ENCODE results near the gene SLC66A2.

DNA sequence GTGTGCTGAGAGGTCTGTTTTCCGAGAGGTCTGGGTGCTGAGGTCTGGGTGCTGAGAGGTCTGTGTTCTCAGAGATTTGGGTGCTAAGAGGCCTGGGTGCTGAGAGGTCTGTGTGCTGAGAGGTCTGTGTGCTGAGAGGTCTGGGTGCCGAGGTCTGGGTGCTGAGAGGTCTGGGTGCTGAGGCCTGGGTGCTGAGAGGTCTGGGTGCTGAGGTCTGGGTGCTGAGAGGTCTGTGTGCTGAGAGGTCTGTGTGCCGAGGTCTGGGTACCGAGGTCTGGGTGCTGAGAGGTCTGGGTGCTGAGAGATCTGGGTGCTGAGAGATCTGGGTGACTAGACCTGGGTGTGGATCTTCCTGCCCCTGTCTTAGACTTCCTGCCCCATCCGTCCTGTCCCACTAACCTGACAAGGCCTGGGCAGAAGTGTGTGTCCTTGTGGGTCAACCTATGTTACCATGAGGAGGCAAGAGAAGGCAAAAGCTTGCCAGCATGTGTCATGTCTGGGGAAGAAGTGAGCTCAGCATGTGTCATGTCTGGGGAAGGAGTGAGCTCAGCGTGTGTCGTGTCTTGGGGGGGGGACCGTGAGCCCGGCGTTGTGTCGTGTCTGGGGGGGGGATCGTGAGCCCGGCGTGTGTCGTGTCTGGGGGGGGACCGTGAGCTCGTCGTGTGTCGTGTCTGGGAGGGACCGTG, 84.4 kb downstream of the SLC66A2 start:
- TF ChIP-seq, protein P1, sequence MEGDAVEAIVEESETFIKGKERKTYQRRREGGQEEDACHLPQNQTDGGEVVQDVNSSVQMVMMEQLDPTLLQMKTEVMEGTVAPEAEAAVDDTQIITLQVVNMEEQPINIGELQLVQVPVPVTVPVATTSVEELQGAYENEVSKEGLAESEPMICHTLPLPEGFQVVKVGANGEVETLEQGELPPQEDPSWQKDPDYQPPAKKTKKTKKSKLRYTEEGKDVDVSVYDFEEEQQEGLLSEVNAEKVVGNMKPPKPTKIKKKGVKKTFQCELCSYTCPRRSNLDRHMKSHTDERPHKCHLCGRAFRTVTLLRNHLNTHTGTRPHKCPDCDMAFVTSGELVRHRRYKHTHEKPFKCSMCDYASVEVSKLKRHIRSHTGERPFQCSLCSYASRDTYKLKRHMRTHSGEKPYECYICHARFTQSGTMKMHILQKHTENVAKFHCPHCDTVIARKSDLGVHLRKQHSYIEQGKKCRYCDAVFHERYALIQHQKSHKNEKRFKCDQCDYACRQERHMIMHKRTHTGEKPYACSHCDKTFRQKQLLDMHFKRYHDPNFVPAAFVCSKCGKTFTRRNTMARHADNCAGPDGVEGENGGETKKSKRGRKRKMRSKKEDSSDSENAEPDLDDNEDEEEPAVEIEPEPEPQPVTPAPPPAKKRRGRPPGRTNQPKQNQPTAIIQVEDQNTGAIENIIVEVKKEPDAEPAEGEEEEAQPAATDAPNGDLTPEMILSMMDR (IDR thresholded peaks at IDR 0.05), result no peak
- TF ChIP-seq POLR2A (IDR thresholded peaks at IDR 0.05), result no peak
